GM13976 (cell line): Measurements from ENCODE around the gene ATXN10.

ENCODE experiments used
- DNase-seq: peaks from one replicate; pipeline ENCODE4 v3.0.0; 2012; ENCODE audit warnings: low spot score
- CTCF ChIP-seq: IDR thresholded peaks from 2 replicates; pipeline ENCODE4 v1.5.1; 2012; ENCODE audit warnings: borderline replicate concordance, mild to moderate bottlenecking; ENCODE audit not compliant: insufficient read depth; ENCODE audit errors: extremely low read depth, missing control alignments, control extremely low read depth
- in situ Hi-C: fragments of 300-500 bp; cut with MboI; formaldehyde crosslinking; loops from one replicate; pipeline ENCODE4 v1.12.0; 2022; ENCODE audit warnings: low sequenced_read_pairs, mixed read lengths, inconsistent platforms; ENCODE audit not compliant: unreplicated experiment

Gene ATXN10

GRCh38 chr22:45670981-45671782, 452 bp upstream of the ATXN10 start:
- no peak for DNase-seq
- in situ Hi-C loops: no loop called here
- no peak for TF ChIP-seq CTCF

GRCh38 chr22:45672564-45673481, 1.2 kb downstream of the ATXN10 start:
- DNase-seq: no peak
- in situ Hi-C loops: no loop called here
- TF ChIP-seq CTCF: no peak

GRCh38 chr22:45673482-45674175, 2.0 kb downstream of the ATXN10 start:
- no peak for TF ChIP-seq CTCF
- no peak for DNase-seq
- in situ Hi-C loops: no loop called here

GRCh38 chr22:45676024-45676423, 4.4 kb downstream of the ATXN10 start:
- no peak for TF ChIP-seq CTCF

GRCh38 chr22:45677063-45677462, 5.4 kb downstream of the ATXN10 start:
- DNase-seq: no peak
- TF ChIP-seq CTCF: no peak
- in situ Hi-C loops: no loop called here

More at GRCh38 chr22:45676024-45676423, 4.4 kb downstream of the ATXN10 start:
- in situ Hi-C loops: no loop called here
- DNase-seq: no peak

- in situ Hi-C loops: no loop called here
- no peak for TF ChIP-seq CTCF
- DNase-seq: peak; percentile 33
Measured at GRCh38 chr22:45678961-45679912, 7.6 kb downstream of the ATXN10 start.
